H9 (cell line): ENCODE measurements around the gene KIF26B. TPM values are rescaled to one million over a fixed set of nuclear protein-coding genes. Genes with fewer than 3 reads are reported as not detected.

Source experiments
- DNase-seq: peaks from one replicate; pipeline ENCODE4 v3.0.0-alpha.2; 2017
- H2AFZ ChIP-seq: one replicate; pipeline ENCODE4 v1.6.1; 2013; ENCODE audit warnings: mild to moderate bottlenecking, low read length, control low read depth, moderate library complexity
- H2AK5ac ChIP-seq: 2 replicates; pipeline ENCODE4 v1.6.1; 2013; ENCODE audit warnings: low read length, control low read depth, mixed read lengths; ENCODE audit not compliant: insufficient read length
- H2BK120ac ChIP-seq: one replicate; pipeline ENCODE4 v1.6.1; 2013; ENCODE audit warnings: low read depth, mild to moderate bottlenecking, low read length, control low read depth, inconsistent platforms; ENCODE audit not compliant: poor library complexity, severe bottlenecking
- H2BK12ac ChIP-seq: 2 replicates; pipeline ENCODE4 v1.6.1; 2013; ENCODE audit warnings: low read length, control low read depth, mixed read lengths, low read depth; ENCODE audit not compliant: insufficient read length
- H2BK15ac ChIP-seq: 2 replicates; pipeline ENCODE4 v1.6.1; 2013; ENCODE audit warnings: low read depth, low read length, control low read depth
- H2BK20ac ChIP-seq: one replicate; pipeline ENCODE4 v1.6.1; 2013; ENCODE audit warnings: low read depth, mild to moderate bottlenecking, low read length, control low read depth, inconsistent platforms; ENCODE audit not compliant: poor library complexity, severe bottlenecking
- H2BK5ac ChIP-seq: 2 replicates; pipeline ENCODE4 v1.6.1; 2013; ENCODE audit warnings: low read length, control low read depth, mixed read lengths; ENCODE audit not compliant: insufficient read length
- H3K14ac ChIP-seq: 2 replicates; pipeline ENCODE4 v1.6.1; 2013; ENCODE audit warnings: low read length, control low read depth; ENCODE audit not compliant: insufficient read depth
- H3K18ac ChIP-seq: 2 replicates; pipeline ENCODE4 v1.6.1; 2013; ENCODE audit warnings: low read depth, mild to moderate bottlenecking, mixed read lengths, low read length, control low read depth; ENCODE audit not compliant: insufficient read length
- H3K23ac ChIP-seq: 2 replicates; pipeline ENCODE4 v1.6.1; 2013; ENCODE audit warnings: low read length, control low read depth, mixed read lengths, low read depth; ENCODE audit not compliant: insufficient read length
- H3K23me2 ChIP-seq: 2 replicates; pipeline ENCODE4 v1.6.1; 2013; ENCODE audit warnings: low read depth, mild to moderate bottlenecking, mixed read lengths, low read length, control low read depth; ENCODE audit not compliant: insufficient read length, poor library complexity, severe bottlenecking
- H3K27ac ChIP-seq: 2 replicates; pipeline ENCODE4 v1.5.1; 2013; ENCODE audit warnings: low read length, control low read depth, mixed read lengths, low read depth; ENCODE audit not compliant: insufficient read length
- H3K27me3 ChIP-seq: 2 replicates; pipeline ENCODE4 v1.6.1; 2013; ENCODE audit warnings: low read length, control low read depth, inconsistent platforms; ENCODE audit not compliant: insufficient read depth
- H3K4ac ChIP-seq: 2 replicates; pipeline ENCODE4 v1.6.1; 2013; ENCODE audit warnings: low read depth, mild to moderate bottlenecking, control low read depth, inconsistent platforms, low read length, moderate library complexity
- H3K4me1 ChIP-seq: 2 replicates; pipeline ENCODE4 v1.6.1; 2013; ENCODE audit warnings: low read length, control low read depth, inconsistent platforms; ENCODE audit not compliant: insufficient read depth
- H3K4me2 ChIP-seq: 2 replicates; pipeline ENCODE4 v1.6.1; 2013; ENCODE audit warnings: low read length, control low read depth, mixed read lengths; ENCODE audit not compliant: insufficient read length, insufficient read depth
- H3K56ac ChIP-seq: 2 replicates; pipeline ENCODE4 v1.6.1; 2013; ENCODE audit warnings: low read depth, mild to moderate bottlenecking, mixed read lengths, low read length, control low read depth; ENCODE audit not compliant: insufficient read length
- H3K79me1 ChIP-seq: 2 replicates; pipeline ENCODE4 v1.6.1; 2013; ENCODE audit warnings: low read depth, mild to moderate bottlenecking, moderate library complexity, low read length, control low read depth, inconsistent platforms; ENCODE audit not compliant: insufficient read depth, poor library complexity, severe bottlenecking
- H3K79me2 ChIP-seq: 2 replicates; pipeline ENCODE4 v1.6.1; 2013; ENCODE audit warnings: low read length, control low read depth, inconsistent platforms; ENCODE audit not compliant: insufficient read depth
- H3K9ac ChIP-seq: 2 replicates; pipeline ENCODE4 v1.6.1; 2013; ENCODE audit warnings: low read length, control low read depth, mixed read lengths; ENCODE audit not compliant: insufficient read length; ENCODE audit errors: extremely low read depth
- H3K9me3 ChIP-seq: one replicate; pipeline ENCODE4 v1.6.1; 2013; ENCODE audit warnings: low read depth, low read length, inconsistent platforms; ENCODE audit not compliant: control insufficient read depth
- H3T11ph ChIP-seq: one replicate; pipeline ENCODE4 v1.6.1; 2013; ENCODE audit warnings: mild to moderate bottlenecking, low read length, control low read depth, inconsistent platforms
- H4K20me1 ChIP-seq: one replicate; pipeline ENCODE4 v1.6.1; 2013; ENCODE audit not compliant: control insufficient read depth, insufficient read length, insufficient read depth
- H4K5ac ChIP-seq: 2 replicates; pipeline ENCODE4 v1.6.1; 2013; ENCODE audit warnings: low read depth, mild to moderate bottlenecking, mixed read lengths, low read length, control low read depth; ENCODE audit not compliant: insufficient read length
- H4K8ac ChIP-seq: replicated peaks from 2 replicates; pipeline ENCODE4 v1.6.1; 2013; ENCODE audit warnings: low read length, control low read depth, mixed read lengths, low read depth; ENCODE audit not compliant: insufficient read length
- H4K91ac ChIP-seq: 2 replicates; pipeline ENCODE4 v1.6.1; 2013; ENCODE audit warnings: low read depth, mild to moderate bottlenecking, moderate library complexity, mixed read lengths, low read length, control low read depth; ENCODE audit not compliant: insufficient read length
- H3K27ac Mint-ChIP-seq, 3 experiments: 2 replicates in 2 of 3; 3 replicates in 1 of 3; pipeline ENCODE4 v1.8.0; 2020 to 2021; ENCODE audit warnings: mixed read lengths in 3 of 3, mild to moderate bottlenecking in 1 of 3, moderate library complexity in 1 of 3
- H3K27me3 Mint-ChIP-seq: 2 replicates; pipeline ENCODE4 v1.8.0; 2021; ENCODE audit warnings: low read depth, mild to moderate bottlenecking, moderate library complexity, mixed read lengths
- H3K36me3 Mint-ChIP-seq, 3 experiments: 2 replicates in 2 of 3; 3 replicates in 1 of 3; pipeline ENCODE4 v1.8.0; 2020 to 2021; ENCODE audit warnings: low read depth in 3 of 3, mixed read lengths in 3 of 3; ENCODE audit not compliant: insufficient read depth in 1 of 3
- H3K4me1 Mint-ChIP-seq, 2 experiments: 2 replicates each; pipeline ENCODE4 v1.8.0; 2020; ENCODE audit warnings: mixed read lengths in 2 of 2
- H3K4me3 Mint-ChIP-seq, 2 experiments: 2 replicates in 1 of 2; 3 replicates in 1 of 2; pipeline ENCODE4 v1.8.0; 2020 to 2021; ENCODE audit warnings: mild to moderate bottlenecking in 2 of 2, mixed read lengths in 2 of 2, moderate library complexity in 1 of 2
- H3K9me3 Mint-ChIP-seq, 2 experiments: 2 replicates in 1 of 2; 3 replicates in 1 of 2; pipeline ENCODE4 v1.8.0; 2020; ENCODE audit warnings: mild to moderate bottlenecking in 2 of 2, mixed read lengths in 2 of 2, moderate library complexity in 1 of 2
- WGBS: extraction: QIAGEN DNeasy Blood & Tissue Kit; methylation state at CpG from one replicate; pipeline ENCODE4 v1.1.7; 2013; ENCODE audit warnings: missing lambda C conversion rate, low lambda C conversion rate, mixed read lengths; ENCODE audit not compliant: insufficient read length; ENCODE audit errors: extremely low coverage; 5-methylcytosine and 5-hydroxymethylcytosine counted together
- total RNA-seq: library from RNA; stranded (reverse); gene quantifications from 2 replicates; pipeline ENCODE4 v1.2.1, GENCODE V29; 2021
- TF ChIP-seq, protein P1 (sequence below): fragments of 200-600 bp; sonication (generic); conservative IDR thresholded peaks from 3 replicates; pipeline ENCODE4 v1.8.0; 2021; ENCODE audit warnings: antibody characterized with exemption, mild to moderate bottlenecking

The KIF26B gene
- total RNA-seq, 1 experiment from 2014 or later: 0.13 TPM

GRCh38 chr1:245750261-245750660, 595.5 kb downstream of the KIF26B start:
- Histone ChIP-seq H3K4me2 (no peak overlapping the region), H2BK5ac (no peak overlapping the region), H4K91ac (no peak overlapping the region), H4K20me1 (no peaks in the 10 kb centered on the region), H2BK120ac (no peak overlapping the region), H3K4me1 (no peaks in the 10 kb centered on the region), H3K23me2 (no peaks in the 10 kb centered on the region), H4K8ac (no peak overlapping the region), H3K79me1 (no peaks in the 10 kb centered on the region), H2BK20ac (no peak overlapping the region), H2BK15ac (no peak overlapping the region), H3K9me3 (no peaks in the 10 kb centered on the region), H3K27ac (no peak overlapping the region), H3T11ph (no peak overlapping the region), H2BK12ac (no peak overlapping the region), H3K18ac (no peak overlapping the region), H3K79me2 (no peaks in the 10 kb centered on the region), H3K9ac (no peak overlapping the region), H3K27me3 (no peaks in the 10 kb centered on the region), H3K14ac (no peak overlapping the region), H3K23ac (no peak overlapping the region), H2AFZ (no peak overlapping the region), H3K56ac (no peak overlapping the region), H4K5ac (no peak overlapping the region), H3K4ac (no peak overlapping the region), H2AK5ac (no peak overlapping the region)
- TF ChIP-seq, protein P1, sequence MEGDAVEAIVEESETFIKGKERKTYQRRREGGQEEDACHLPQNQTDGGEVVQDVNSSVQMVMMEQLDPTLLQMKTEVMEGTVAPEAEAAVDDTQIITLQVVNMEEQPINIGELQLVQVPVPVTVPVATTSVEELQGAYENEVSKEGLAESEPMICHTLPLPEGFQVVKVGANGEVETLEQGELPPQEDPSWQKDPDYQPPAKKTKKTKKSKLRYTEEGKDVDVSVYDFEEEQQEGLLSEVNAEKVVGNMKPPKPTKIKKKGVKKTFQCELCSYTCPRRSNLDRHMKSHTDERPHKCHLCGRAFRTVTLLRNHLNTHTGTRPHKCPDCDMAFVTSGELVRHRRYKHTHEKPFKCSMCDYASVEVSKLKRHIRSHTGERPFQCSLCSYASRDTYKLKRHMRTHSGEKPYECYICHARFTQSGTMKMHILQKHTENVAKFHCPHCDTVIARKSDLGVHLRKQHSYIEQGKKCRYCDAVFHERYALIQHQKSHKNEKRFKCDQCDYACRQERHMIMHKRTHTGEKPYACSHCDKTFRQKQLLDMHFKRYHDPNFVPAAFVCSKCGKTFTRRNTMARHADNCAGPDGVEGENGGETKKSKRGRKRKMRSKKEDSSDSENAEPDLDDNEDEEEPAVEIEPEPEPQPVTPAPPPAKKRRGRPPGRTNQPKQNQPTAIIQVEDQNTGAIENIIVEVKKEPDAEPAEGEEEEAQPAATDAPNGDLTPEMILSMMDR: no peak
- no peak for DNase-seq
- Mint-ChIP-seq H3K4me3 (no peak overlapping the region), H3K36me3 (peaks cover 0 to 12% (median 3%) of the 10 kb centered on the region in 3 experiments; a peak in 3 of 7 replicates), H3K27me3 (no peaks in the 10 kb centered on the region; the same call in 1 of the 2 replicates), H3K9me3 (peaks cover 9 to 14% of the 10 kb centered on the region in 2 experiments; a peak in 4 of 5 replicates), H3K27ac (no peak overlapping the region), H3K4me1 (peaks cover 26 to 29% of the 10 kb centered on the region in 2 experiments)
- no CpG with 5 or more reads among the region's 3 CpGs for WGBS
